H54 (cell line): Measurements from ENCODE around the gene KDM2A.

Experiments
- DNase-seq: peaks from one replicate; pipeline ENCODE4 v3.0.0; 2011; ENCODE audit warnings: low spot score, mixed read lengths; ENCODE audit not compliant: insufficient read length
- FAIRE-seq: peaks from 3 replicates; lab custom pipeline; 2011; peaks lifted over from hg19 to GRCh38; lab: Jason Lieb, UNC
- POLR2A ChIP-seq: IDR thresholded peaks from 2 replicates; pipeline ENCODE4 v1.6.1; 2011; ENCODE audit warnings: low read depth, mild to moderate bottlenecking, low read length

The KDM2A gene

GRCh38 chr11:67285541-67286498, 166.8 kb downstream of the KDM2A start:
- FAIRE-seq (no peak), DNase-seq (no peak)
- no peak for TF ChIP-seq POLR2A

DNA sequence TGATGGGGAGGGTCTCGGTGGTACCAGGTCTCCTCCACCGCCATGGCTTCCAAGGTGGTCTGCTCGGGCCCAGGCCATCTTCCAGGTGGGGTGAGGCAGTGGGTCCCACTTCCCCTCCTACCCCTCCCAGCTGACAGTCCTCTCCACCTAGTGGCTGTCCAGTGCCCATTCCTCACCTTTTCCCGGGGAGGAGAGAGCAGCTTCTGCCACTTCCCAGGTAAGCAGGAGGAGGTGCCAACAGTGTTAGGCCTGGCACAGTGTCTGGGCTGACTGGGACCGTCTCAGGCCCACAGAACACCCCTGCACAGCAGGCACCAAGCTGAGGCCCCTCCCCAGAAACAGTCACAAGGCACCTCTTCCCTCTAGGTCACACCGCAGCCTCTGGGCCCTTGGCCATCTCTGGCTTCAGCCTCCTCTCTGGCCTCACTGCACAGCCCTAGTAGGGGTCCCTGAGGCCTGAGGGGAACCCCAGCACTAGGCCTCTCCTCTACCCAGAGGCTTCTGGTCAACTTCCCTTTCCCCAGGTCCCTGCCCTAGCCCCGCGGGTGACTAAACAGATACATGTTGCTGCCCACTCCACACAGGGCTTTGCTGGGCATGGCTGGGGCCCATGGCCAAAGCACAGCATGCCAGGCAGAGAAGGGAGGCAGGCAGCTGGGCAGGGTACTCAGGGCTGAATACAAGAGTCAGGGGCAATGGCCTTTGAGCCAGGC, 167.7 kb downstream of the KDM2A start:
- DNase-seq: no peak
- FAIRE-seq: no peak
- TF ChIP-seq POLR2A: peak; percentile 0; the same call in 1 of the 2 replicates

DNA sequence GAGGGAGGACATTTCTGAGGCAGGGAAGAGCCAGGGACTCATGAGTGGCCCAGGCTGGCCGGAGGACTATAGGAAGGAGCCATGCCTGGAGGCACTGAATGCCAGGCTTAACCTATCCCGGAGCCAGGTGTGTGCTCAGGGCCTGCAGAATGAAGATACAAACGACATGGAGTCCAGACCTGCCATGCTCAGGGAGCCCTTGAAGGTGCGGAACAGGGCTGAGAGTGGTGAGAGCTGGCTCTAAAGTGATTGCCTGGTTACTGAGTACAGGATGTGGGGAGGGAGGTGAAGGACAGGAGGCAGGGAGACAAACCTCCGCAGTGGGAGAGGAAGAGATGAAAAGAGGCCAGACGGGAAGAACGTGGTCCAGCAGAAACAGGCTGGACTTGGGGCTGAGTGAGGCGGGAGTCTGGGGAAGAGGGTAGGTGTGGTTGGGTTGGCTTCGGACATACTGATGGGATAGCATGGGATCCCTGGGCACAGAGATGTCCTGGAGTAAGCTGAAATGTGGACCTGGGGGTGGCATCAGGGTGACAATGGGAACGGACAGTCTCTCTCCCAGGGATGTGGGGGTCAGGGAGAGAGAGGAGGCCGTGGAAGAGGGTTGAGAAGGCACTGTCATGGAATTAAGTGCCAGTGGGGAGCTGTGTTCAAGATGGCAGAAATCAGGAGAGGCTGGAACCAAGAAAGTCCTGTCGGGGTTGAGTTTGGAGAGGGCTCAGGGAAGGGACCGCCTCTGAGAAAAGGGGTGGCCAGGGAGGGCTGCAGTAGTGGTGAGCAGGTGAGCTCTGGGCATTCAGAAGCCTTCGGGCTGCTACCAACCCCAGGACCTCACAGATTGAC, 168.5 kb downstream of the KDM2A start:
- no peak for DNase-seq
- no peak for FAIRE-seq
- TF ChIP-seq POLR2A: no peak

DNA sequence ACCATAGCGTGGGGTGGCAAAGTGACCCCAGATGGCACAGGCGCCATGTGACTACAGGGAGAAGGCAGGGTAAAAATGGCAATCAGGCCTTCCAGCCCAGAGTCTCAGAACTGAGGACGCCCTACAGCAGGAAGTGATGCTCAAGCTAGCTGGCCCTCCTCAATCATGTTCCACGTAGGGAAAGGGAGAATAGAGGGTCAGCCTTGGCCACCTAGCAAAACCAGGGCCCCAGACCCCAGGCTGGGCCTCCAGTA, 169.1 kb downstream of the KDM2A start:
- no peak for TF ChIP-seq POLR2A
- DNase-seq: no peak
- FAIRE-seq: no peak

DNA sequence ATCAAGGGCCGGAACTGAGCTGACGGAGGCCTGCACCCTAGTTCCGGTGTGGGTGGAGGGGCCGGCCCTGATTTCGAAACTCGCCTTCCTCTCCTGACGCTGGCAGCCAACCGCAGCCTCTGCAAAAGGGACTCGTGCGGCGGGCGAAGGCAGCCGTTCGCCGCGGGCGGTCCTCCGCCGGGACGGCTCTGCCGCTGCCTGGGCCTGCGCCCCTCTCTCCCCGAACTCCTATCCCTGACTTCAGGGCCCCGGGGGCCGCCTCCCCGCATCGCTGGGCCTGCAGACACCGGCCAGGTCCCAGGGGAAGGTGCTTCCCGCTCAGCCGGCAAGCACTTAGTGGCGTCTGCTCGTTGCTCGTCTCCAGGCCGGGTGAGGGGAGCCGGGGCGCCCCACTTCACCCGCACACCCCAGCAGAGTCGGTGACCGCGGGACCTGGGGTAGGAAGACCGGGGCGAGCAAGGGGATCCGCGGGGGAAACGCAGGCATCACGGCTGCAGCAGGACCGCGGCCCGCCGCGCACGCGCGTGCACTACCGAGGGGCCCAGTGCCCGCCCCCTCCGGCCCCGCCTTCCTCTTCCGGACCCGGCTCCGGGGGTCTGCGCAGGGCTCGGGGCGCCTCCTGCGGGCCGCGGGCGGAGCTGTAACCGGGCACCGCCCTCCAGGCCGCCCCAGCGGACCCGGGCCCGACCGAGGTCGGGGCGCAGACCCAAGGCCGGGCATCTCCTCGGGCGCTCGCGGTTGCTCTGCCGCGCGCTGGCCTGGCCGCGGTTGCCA, 169.6 kb downstream of the KDM2A start:
- peak; percentile 92 for TF ChIP-seq POLR2A
- FAIRE-seq (no peak), DNase-seq (peak; percentile 93)

DNA sequence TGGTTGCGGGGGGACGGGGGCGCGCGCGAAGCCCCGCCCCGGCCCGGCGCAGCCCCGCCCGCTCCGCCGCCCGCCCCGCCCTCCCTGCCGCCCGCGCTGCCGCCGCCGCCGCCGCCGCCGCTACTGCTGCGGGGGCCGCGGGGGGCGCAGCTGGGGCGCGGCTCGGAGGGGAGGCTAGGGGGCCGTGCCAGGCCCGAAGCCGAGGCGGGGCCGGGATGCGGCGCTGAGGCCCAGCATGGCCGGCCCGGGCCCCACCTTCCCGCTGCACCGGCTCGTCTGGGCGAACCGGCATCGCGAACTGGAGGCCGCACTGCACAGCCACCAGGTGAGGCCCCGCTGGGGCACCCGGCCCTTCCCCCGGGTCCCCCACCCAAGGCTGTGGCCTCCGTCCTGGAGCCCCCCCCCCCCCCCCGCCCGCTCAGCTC, 170.2 kb downstream of the KDM2A start, which contains the start of gene ANKRD13D:
Gene ANKRD13D, plus strand, starts transcription at position 78 of the 425 bp plus-strand sequence. Its CDS starts 158 bp downstream, at position 236.
- no peak for FAIRE-seq

GRCh38 chr11:67289651-67290479, 170.8 kb downstream of the KDM2A start:
- DNase-seq (peak; percentile 53), FAIRE-seq (no peak)
- no peak for TF ChIP-seq POLR2A

More for the DNA sequence above, 170.2 kb downstream of the KDM2A start, which contains the start of gene ANKRD13D:
- peak; percentile 21; the same call in 1 of the 2 replicates for TF ChIP-seq POLR2A
- peak; percentile 65 for DNase-seq

GRCh38 chr11:67290801-67291200, 171.7 kb downstream of the KDM2A start:
- DNase-seq (no peak), FAIRE-seq (no peak)
- TF ChIP-seq POLR2A: no peak

DNA sequence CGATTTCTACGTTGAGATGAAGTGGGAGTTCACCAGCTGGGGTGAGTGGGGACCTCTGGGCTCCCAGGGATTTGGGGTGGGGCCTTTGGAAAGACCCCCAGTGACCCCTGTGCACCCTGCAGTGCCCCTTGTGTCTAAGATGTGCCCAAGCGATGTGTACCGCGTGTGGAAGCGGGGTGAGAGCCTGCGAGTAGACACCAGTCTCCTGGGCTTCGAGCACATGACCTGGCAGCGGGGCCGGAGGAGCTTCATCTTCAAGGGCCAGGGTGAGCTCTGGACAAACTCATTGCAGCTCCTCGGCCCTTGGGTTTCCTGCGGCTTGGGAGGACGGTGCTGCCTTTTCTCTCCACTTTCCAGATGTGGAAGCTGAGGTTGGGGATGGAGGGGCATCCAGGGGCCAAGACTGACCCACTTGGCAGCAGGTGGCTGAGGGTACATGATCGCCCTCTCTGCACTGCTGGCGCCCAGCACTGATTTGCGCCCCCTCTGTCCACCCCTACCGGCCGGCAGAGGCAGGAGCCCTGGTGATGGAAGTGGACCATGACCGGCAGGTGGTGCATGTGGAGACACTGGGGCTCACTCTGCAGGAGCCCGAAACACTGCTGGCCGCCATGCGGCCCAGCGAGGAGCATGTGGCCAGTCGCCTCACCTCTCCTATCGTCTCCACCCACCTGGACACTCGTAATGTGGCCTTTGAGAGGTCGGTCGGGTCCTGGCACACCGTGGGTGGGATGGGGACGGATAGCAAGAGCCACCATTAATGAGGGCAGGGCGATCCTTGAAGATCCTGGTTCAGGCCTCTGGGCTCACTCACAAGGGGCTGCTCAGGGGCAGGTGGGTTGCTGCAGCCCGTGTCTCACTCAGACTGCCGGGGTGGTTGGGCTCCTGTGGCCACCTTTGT, 172.7 kb downstream of the KDM2A start:
- FAIRE-seq (no peak), DNase-seq (no peak)
- no peak for TF ChIP-seq POLR2A

DNA sequence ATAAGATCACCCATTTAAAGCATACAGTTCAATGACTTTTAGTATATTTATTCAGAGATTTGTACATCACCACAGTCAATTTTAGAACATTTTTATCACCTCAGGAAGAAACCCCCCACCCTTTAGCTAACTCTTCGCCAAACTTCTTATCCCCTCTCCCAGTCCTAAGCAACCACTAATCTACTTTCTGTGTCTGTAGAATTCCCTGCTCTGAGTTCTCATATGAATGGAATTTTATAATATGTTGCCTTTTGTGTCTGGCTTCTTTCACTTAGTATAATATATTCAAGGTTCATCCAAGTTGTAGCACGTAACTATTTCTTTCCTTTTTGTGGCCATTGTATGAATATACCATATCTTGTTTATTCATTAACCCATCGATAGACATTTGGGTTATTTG, 173.6 kb downstream of the KDM2A start:
- FAIRE-seq (no peak), DNase-seq (no peak)
- TF ChIP-seq POLR2A: no peak

GRCh38 chr11:67293090-67293489, 174.0 kb downstream of the KDM2A start:
- DNase-seq (no peak), FAIRE-seq (no peak)
- no peak for TF ChIP-seq POLR2A
